Neutrophil (primary cell): ENCODE results near the gene ZNF672.
A peak's percentile ranks its signal among the peaks of the same experiment; 100 is the strongest.
"Not testable (repeated sequence)": the region's sequence is repeated elsewhere in the genome, so short reads cannot be mapped to it uniquely, and the experiment has no call there.

Experiments
- H3K27ac ChIP-seq: fragments of 200-600 bp; sonication (generic); 2 replicates; pipeline ENCODE4 v1.5.1; 2016; ENCODE audit warnings: mild to moderate bottlenecking, moderate library complexity
- H3K27me3 ChIP-seq: fragments of 200-600 bp; sonication (generic); 2 replicates; pipeline ENCODE4 v1.6.0; 2016; ENCODE audit warnings: mild to moderate bottlenecking
- H3K36me3 ChIP-seq: fragments of 200-600 bp; sonication (generic); 2 replicates; pipeline ENCODE4 v1.5.1; 2017
- H3K4me1 ChIP-seq, 2 experiments: fragments of 200-600 bp in 1 of 2; sonication (generic) in 1 of 2; 1 replicate in 1 of 2; 2 replicates in 1 of 2; pipeline versions ENCODE4 v1.5.1 to v1.6.1; 2013 to 2016; ENCODE audit warnings: low read depth in 1 of 2, low read length in 1 of 2, mild to moderate bottlenecking in 1 of 2, moderate library complexity in 1 of 2; ENCODE audit not compliant: control insufficient read depth in 1 of 2, insufficient read depth in 1 of 2
- H3K4me3 ChIP-seq, 2 experiments: fragments of 200-600 bp in 1 of 2; sonication (generic) in 1 of 2; 1 replicate in 1 of 2; 2 replicates in 1 of 2; pipeline ENCODE4 v1.5.1; 2013 to 2016; ENCODE audit warnings: low read depth in 1 of 2, low read length in 1 of 2, mild to moderate bottlenecking in 1 of 2, moderate library complexity in 1 of 2
- H3K9me3 ChIP-seq: fragments of 200-600 bp; sonication (generic); 2 replicates; pipeline ENCODE4 v1.5.1; 2016
- CTCF ChIP-seq: fragments of 200-600 bp; sonication (generic); IDR thresholded peaks from 2 replicates; pipeline ENCODE4 v1.5.1; 2016; ENCODE audit warnings: antibody characterized with exemption

The ZNF672 gene

GRCh38 chr1:248793592-248793991 lies 44.4 kb upstream of the ZNF672 start:
- Histone ChIP-seq H3K9me3 (no peaks in the 10 kb centered on the region), H3K36me3 (no peaks in the 10 kb centered on the region), H3K4me1 (peaks cover 26 to 27% of the 10 kb centered on the region in 2 experiments), H3K27ac (peak overlapping the region; percentile 79), H3K4me3 (no peak overlapping the region), H3K27me3 (no peaks in the 10 kb centered on the region)
- no peak for TF ChIP-seq CTCF

GRCh38 chr1:248794663-248795062 lies 43.4 kb upstream of the ZNF672 start:
- H3K4me1 ChIP-seq = peaks cover 26 to 27% of the 10 kb centered on the region in 2 experiments
- H3K4me3 ChIP-seq, H3K36me3 ChIP-seq, H3K9me3 ChIP-seq, H3K27me3 ChIP-seq, H3K27ac ChIP-seq: not testable (repeated sequence)

GRCh38 chr1:248798791-248799190 lies 39.2 kb upstream of the ZNF672 start:
- H3K27ac ChIP-seq = peak overlapping the region; percentile 20
- H3K9me3 ChIP-seq = no peaks in the 10 kb centered on the region
- TF ChIP-seq CTCF = no peak
- no peaks in the 10 kb centered on the region for H3K27me3 ChIP-seq
- H3K4me1 ChIP-seq = peaks cover 22 to 26% of the 10 kb centered on the region in 2 experiments
- H3K4me3 ChIP-seq = no peak overlapping the region
- H3K36me3 ChIP-seq = no peaks in the 10 kb centered on the region

GRCh38 chr1:248800459-248800858 lies 37.6 kb upstream of the ZNF672 start:
- Histone ChIP-seq H3K27me3 (no peaks in the 10 kb centered on the region), H3K36me3 (no peaks in the 10 kb centered on the region), H3K4me1 (peaks cover 39 to 43% of the 10 kb centered on the region in 2 experiments), H3K27ac (no peak overlapping the region), H3K9me3 (no peaks in the 10 kb centered on the region), H3K4me3 (no peak overlapping the region)
- no peak for TF ChIP-seq CTCF

- H3K36me3 ChIP-seq = no peaks in the 10 kb centered on the region
- H3K27me3 ChIP-seq = no peaks in the 10 kb centered on the region
- no peak for TF ChIP-seq CTCF
- peaks cover 59 to 63% of the 10 kb centered on the region in 2 experiments for H3K4me1 ChIP-seq
- H3K9me3 ChIP-seq = no peaks in the 10 kb centered on the region
- H3K27ac ChIP-seq = peak overlapping the region; percentile 95
- H3K4me3 ChIP-seq = no peak overlapping the region
Observed at GRCh38 chr1:248802454-248802853, 35.6 kb upstream of the ZNF672 start.

- not testable (repeated sequence) for H3K9me3 ChIP-seq, H3K36me3 ChIP-seq, H3K27me3 ChIP-seq
- peak overlapping the region; percentile 95 for H3K27ac ChIP-seq
- H3K4me1 ChIP-seq = peaks cover 67 to 69% of the 10 kb centered on the region in 2 experiments
- peak overlapping the region; percentile 2 to 60 for H3K4me3 ChIP-seq
Observed at GRCh38 chr1:248803501-248803900, 34.5 kb upstream of the ZNF672 start.
